Mesendoderm (in vitro differentiated cells): Measurements from ENCODE around the gene CUL9.

Source experiments
- DNase-seq: peaks from one replicate; pipeline ENCODE4 v3.0.0; 2013
- H2AK5ac ChIP-seq: 2 replicates; pipeline ENCODE4 v1.6.1; 2013; ENCODE audit warnings: low read length, inconsistent platforms
- H2BK120ac ChIP-seq: 2 replicates; pipeline ENCODE4 v1.6.1; 2013; ENCODE audit warnings: low read depth, mild to moderate bottlenecking, low read length, moderate library complexity, mixed read lengths
- H2BK15ac ChIP-seq: replicated peaks from 2 replicates; pipeline ENCODE4 v1.6.1; 2013; ENCODE audit warnings: low read depth, mild to moderate bottlenecking, moderate library complexity
- H2BK5ac ChIP-seq: 2 replicates; pipeline ENCODE4 v1.6.1; 2013; ENCODE audit warnings: low read length, inconsistent platforms
- H3K18ac ChIP-seq: 2 replicates; pipeline ENCODE4 v1.6.1; 2013; ENCODE audit warnings: mild to moderate bottlenecking, low read length, mixed read lengths
- H3K23ac ChIP-seq: one replicate; pipeline ENCODE4 v1.6.1; 2013; ENCODE audit warnings: low read length
- H3K27ac ChIP-seq: 2 replicates; pipeline ENCODE4 v1.5.1; 2013; ENCODE audit warnings: low read depth, mild to moderate bottlenecking, inconsistent platforms, low read length, moderate library complexity
- H3K27me3 ChIP-seq: 2 replicates; pipeline ENCODE4 v1.6.1; 2013; ENCODE audit warnings: low read length, control low read depth, mild to moderate bottlenecking, inconsistent platforms; ENCODE audit not compliant: insufficient read depth, poor library complexity
- H3K36me3 ChIP-seq: 2 replicates; pipeline ENCODE4 v1.6.1; 2013; ENCODE audit warnings: low read length, inconsistent platforms; ENCODE audit not compliant: control insufficient read depth, insufficient read depth
- H3K4ac ChIP-seq: one replicate; pipeline ENCODE4 v1.6.1; 2013; ENCODE audit warnings: low read depth, mild to moderate bottlenecking, low read length, moderate library complexity
- H3K4me1 ChIP-seq: 2 replicates; pipeline ENCODE4 v1.6.1; 2013; ENCODE audit warnings: low read depth, low read length, inconsistent platforms; ENCODE audit not compliant: control insufficient read depth
- H3K4me2 ChIP-seq: 2 replicates; pipeline ENCODE4 v1.6.1; 2013; ENCODE audit warnings: low read length
- H3K4me3 ChIP-seq: 2 replicates; pipeline ENCODE4 v1.5.1; 2013; ENCODE audit warnings: mild to moderate bottlenecking, low read length
- H3K56ac ChIP-seq: one replicate; pipeline ENCODE4 v1.6.1; 2013; ENCODE audit warnings: low read length
- H3K79me1 ChIP-seq: 2 replicates; pipeline ENCODE4 v1.6.1; 2013; ENCODE audit warnings: low read length, inconsistent platforms
- H3K79me2 ChIP-seq: 2 replicates; pipeline ENCODE4 v1.6.1; 2013; ENCODE audit warnings: mild to moderate bottlenecking, low read length; ENCODE audit not compliant: control insufficient read depth, insufficient read depth
- H3K9ac ChIP-seq: 2 replicates; pipeline ENCODE4 v1.6.1; 2013; ENCODE audit warnings: low read length, inconsistent platforms
- H4K5ac ChIP-seq: one replicate; pipeline ENCODE4 v1.6.1; 2013; ENCODE audit warnings: low read length
- H4K8ac ChIP-seq: one replicate; pipeline ENCODE4 v1.6.1; 2013; ENCODE audit warnings: low read depth, mild to moderate bottlenecking, control low read depth, low read length, moderate library complexity
- WGBS: extraction: QIAGEN DNeasy Blood & Tissue Kit; methylation state at CpG from one replicate; pipeline ENCODE4 v1.1.7; 2013; ENCODE audit warnings: low lambda C conversion rate, missing lambda C conversion rate; ENCODE audit not compliant: insufficient coverage; ENCODE audit errors: extremely low coverage; 5-methylcytosine and 5-hydroxymethylcytosine counted together

Gene CUL9

DNA sequence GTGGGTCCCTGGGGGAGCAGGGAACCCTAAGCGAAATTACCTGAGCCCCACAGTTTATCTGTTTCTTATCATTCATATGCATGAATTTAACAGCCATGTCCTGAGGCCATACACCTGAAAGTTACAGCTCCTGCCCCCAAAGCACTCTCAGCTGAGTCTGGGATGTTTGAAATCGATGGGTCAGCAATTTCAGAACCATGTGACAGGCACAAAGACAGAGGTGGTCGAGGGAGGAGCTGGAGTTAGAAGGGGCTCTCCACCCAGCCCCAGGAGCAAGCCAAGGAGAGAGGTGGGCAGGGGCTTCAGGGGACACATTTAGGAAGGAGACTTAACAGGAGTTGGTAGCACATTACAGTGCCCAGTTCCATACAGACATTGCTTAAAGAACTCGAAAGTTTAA, 76.2 kb downstream of the CUL9 start:
- no peaks in the 10 kb centered on the region for H3K79me2 ChIP-seq
- WGBS: no CpG with 5 or more reads among the region's 4 CpGs

DNA sequence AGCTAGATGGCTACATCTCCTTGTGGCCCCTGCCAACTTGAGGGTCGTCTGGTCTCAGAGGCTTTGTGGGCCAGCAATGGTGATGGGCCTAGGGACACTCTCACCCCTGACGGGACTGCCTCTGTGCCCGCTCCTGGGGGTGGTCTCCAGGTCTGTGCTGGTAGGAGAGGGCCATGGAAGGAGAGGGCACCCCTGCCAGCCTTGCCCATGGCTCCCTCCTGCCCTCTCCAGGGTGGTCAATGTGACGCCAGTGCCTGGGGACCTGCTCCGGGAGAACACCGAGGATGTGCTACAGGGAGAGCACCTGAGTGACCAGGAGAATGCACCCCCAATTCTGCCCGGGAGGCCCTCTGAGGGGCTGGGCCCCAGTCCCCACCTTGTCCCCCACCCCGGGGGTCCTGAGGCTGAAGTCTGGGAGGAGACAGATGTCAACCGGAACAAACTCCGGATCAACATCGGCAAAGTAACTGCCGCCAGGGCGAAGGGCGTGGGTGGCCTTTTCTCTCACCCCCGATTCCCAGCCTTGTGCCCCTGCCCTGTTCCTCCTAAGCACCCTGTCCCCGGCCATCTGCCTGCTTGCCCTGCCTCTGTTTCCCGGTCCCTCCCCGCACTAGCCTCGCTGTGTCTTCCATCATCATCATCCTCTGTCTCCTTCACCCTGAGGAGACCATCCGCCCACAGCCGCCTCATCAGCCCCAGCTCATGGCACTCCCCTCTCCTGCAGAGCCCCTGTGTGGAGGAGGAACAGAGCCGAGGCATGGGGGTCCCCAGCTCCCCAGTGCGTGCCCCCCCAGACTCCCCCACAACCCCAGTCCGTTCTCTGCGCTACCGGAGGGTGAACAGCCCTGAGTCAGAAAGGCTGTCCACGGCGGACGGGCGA, 77.1 kb downstream of the CUL9 start:
- Histone ChIP-seq H2BK120ac (no peak overlapping the region), H3K79me1 (no peaks in the 10 kb centered on the region), H3K56ac (no peak overlapping the region), H3K79me2 (no peaks in the 10 kb centered on the region), H3K9ac (no peak overlapping the region), H2BK5ac (no peak overlapping the region), H3K27me3 (no peaks in the 10 kb centered on the region), H3K4me3 (no peak overlapping the region), H3K18ac (no peak overlapping the region), H3K27ac (no peak overlapping the region), H3K36me3 (no peaks in the 10 kb centered on the region), H3K4me1 (no peaks in the 10 kb centered on the region), H4K8ac (no peak overlapping the region), H3K4ac (no peak overlapping the region), H3K4me2 (no peak overlapping the region), H2AK5ac (no peak overlapping the region), H3K23ac (no peak overlapping the region), H2BK15ac (no peak overlapping the region), H4K5ac (no peak overlapping the region)
- WGBS: no CpG with 5 or more reads among the region's 30 CpGs
- no peak for DNase-seq

More for the DNA sequence above, 76.2 kb downstream of the CUL9 start:
- Histone ChIP-seq H2BK120ac (no peak overlapping the region), H3K18ac (no peak overlapping the region), H3K56ac (no peak overlapping the region), H2AK5ac (no peak overlapping the region), H3K4me1 (no peaks in the 10 kb centered on the region), H3K27ac (no peak overlapping the region), H3K23ac (no peak overlapping the region), H4K5ac (no peak overlapping the region), H3K4me3 (no peak overlapping the region), H4K8ac (no peak overlapping the region), H2BK5ac (no peak overlapping the region), H3K27me3 (no peaks in the 10 kb centered on the region), H3K79me1 (no peaks in the 10 kb centered on the region), H3K4me2 (no peak overlapping the region), H2BK15ac (no peak overlapping the region), H3K36me3 (no peaks in the 10 kb centered on the region), H3K9ac (no peak overlapping the region), H3K4ac (no peak overlapping the region)
- DNase-seq: no peak

DNA sequence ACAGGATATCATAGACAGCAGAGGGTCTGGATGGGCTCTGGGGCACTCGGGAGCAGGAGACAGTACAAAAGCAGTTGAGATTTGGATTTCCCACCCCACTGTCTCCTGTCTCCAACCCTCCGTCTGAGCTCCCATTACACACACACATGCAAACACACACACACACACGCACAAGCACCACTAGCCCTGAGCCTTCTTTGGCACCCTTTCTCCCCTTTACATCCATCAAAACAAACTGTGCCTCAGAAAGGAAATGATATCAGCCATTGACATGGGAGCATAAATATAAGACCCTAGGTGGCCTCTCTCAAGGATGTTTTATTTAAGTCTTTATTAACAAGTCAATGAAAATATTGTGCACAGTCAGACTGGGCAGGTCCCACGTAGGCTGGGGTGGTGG, 78.8 kb downstream of the CUL9 start:
- no peak overlapping the region for H2AK5ac ChIP-seq
- H3K4ac ChIP-seq: no peak overlapping the region
- H3K79me2 ChIP-seq: no peaks in the 10 kb centered on the region
- H3K36me3 ChIP-seq: no peaks in the 10 kb centered on the region
- H2BK120ac ChIP-seq: no peak overlapping the region
- no peak overlapping the region for H3K9ac ChIP-seq
- no peak overlapping the region for H3K56ac ChIP-seq
- no peak overlapping the region for H3K4me2 ChIP-seq
- no peak for DNase-seq
- no peak overlapping the region for H2BK5ac ChIP-seq
- no peak overlapping the region for H3K4me3 ChIP-seq
- no CpG with 5 or more reads among the region's 4 CpGs for WGBS
- no peak overlapping the region for H4K8ac ChIP-seq
- no peak overlapping the region for H3K18ac ChIP-seq
- no peaks in the 10 kb centered on the region for H3K4me1 ChIP-seq
- no peak overlapping the region for H3K27ac ChIP-seq
- H2BK15ac ChIP-seq: no peak overlapping the region
- no peaks in the 10 kb centered on the region for H3K27me3 ChIP-seq
- no peak overlapping the region for H3K23ac ChIP-seq
- H3K79me1 ChIP-seq: no peaks in the 10 kb centered on the region
- no peak overlapping the region for H4K5ac ChIP-seq

DNA sequence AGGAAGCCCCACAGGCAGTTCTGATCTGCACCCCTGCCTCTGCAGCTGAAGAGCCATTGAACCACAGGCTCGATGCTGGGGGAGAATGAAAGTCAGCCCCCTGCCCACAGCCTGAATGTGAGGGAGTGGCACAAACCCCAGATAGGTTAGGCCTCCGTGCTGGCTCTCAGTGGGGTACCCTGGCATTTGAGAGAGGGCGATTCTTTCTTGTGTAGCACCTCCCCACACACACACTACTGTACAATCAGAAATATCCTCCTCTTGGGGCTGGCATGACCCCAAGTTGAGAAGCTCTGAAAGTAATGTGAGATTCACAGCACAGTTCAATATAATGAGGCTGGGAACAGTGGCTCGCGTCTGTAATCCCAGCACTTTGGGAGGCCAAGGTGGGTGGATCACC, 79.2 kb downstream of the CUL9 start:
- Histone ChIP-seq H2BK120ac (no peak overlapping the region), H3K27ac (no peak overlapping the region), H3K36me3 (no peaks in the 10 kb centered on the region), H3K4me1 (no peaks in the 10 kb centered on the region), H3K4ac (no peak overlapping the region), H3K4me3 (no peak overlapping the region), H2AK5ac (no peak overlapping the region), H3K56ac (no peak overlapping the region), H2BK15ac (no peak overlapping the region), H3K27me3 (no peaks in the 10 kb centered on the region), H4K8ac (no peak overlapping the region), H3K79me1 (no peaks in the 10 kb centered on the region), H3K18ac (no peak overlapping the region), H3K23ac (no peak overlapping the region), H3K9ac (no peak overlapping the region), H2BK5ac (no peak overlapping the region), H4K5ac (no peak overlapping the region), H3K79me2 (no peaks in the 10 kb centered on the region), H3K4me2 (no peak overlapping the region)
- no CpG with 5 or more reads among the region's 5 CpGs for WGBS
- no peak for DNase-seq

DNA sequence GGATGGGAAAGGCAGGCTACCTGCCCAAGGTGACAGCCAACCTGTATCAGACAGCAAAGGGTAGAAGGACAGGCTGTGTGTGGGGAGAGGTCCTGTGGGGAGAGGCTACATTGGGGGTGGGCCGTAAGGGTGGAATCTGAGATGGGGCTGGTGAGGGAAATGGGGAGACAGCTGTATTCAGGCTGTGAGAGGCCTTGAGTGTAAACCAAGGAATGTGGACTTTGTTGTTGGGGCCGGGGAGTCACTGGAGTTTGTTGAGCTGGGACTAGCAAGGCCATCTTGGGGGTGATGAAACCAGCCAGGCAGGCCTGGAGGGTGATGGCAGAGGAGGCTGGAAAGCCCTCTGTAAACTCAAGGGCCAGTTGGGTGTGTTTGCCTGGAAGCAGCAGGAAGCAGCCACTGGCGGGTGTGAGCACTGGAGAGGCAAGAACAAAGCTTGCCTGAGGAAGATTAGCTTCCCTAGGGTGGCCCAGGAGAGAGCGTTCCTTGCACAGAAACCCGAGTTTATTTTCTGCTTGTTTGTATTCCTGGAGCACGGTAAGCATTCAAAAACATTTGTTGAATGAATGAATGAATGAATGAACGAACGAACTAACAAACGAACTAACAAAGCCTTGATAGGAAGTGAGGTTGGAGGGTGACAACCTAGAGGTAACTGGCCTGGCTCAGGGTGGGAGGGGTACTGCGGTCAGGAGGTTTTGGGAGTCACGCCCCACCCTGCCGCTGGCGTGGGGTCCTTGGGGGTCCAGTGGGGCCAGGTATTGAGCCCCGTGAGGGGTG, 80.2 kb downstream of the CUL9 start:
- no peaks in the 10 kb centered on the region for H3K27me3 ChIP-seq
- H3K79me2 ChIP-seq: no peaks in the 10 kb centered on the region
- no peak overlapping the region for H3K9ac ChIP-seq
- H2BK120ac ChIP-seq: no peak overlapping the region
- H2AK5ac ChIP-seq: no peak overlapping the region
- no peaks in the 10 kb centered on the region for H3K36me3 ChIP-seq
- no peak overlapping the region for H4K8ac ChIP-seq
- H3K18ac ChIP-seq: no peak overlapping the region
- no peak overlapping the region for H3K4me3 ChIP-seq
- H3K4me2 ChIP-seq: no peak overlapping the region
- H3K4ac ChIP-seq: no peak overlapping the region
- H3K56ac ChIP-seq: no peak overlapping the region
- H3K79me1 ChIP-seq: no peaks in the 10 kb centered on the region
- no peak overlapping the region for H3K23ac ChIP-seq
- WGBS: no CpG with 5 or more reads among the region's 14 CpGs
- H3K27ac ChIP-seq: no peak overlapping the region
- H3K4me1 ChIP-seq: peaks cover 2% of the 10 kb centered on the region
- H4K5ac ChIP-seq: no peak overlapping the region
- no peak overlapping the region for H2BK15ac ChIP-seq
- H2BK5ac ChIP-seq: no peak overlapping the region
- DNase-seq: no peak
